SK-N-SH (cell line): ENCODE data around the gene PPP1R14C. TPM values are rescaled to one million over a fixed set of nuclear protein-coding genes. Genes with fewer than 3 reads are reported as not detected.

Source experiments
- CTCF ChIA-PET: fragments of 300-600, 350-600 bp; formaldehyde crosslinking; extraction: SDS; loops from one replicate; lab custom pipeline; 2021; lab: Yijun Ruan, JAX
- POLR2A ChIA-PET: fragments of 350-600 bp; sonication (Branson Sonifier 250); formaldehyde crosslinking; extraction: SDS; loops from one replicate; lab custom pipeline; 2020; ENCODE audit warnings: antibody characterized with exemption, inconsistent platforms; lab: Yijun Ruan, JAX
- DNase-seq: peaks from one replicate; pipeline ENCODE4 v3.0.0; 2012
- H2AFZ ChIP-seq: fragments of 200-600 bp; sonication (generic); 2 replicates; pipeline ENCODE4 v1.8.1; 2016; ENCODE audit warnings: antibody characterized with exemption, mild to moderate bottlenecking, low read depth
- H3F3A ChIP-seq: fragments of 200-600 bp; sonication (generic); replicated peaks from 2 replicates; pipeline ENCODE3; 2016; ENCODE audit warnings: antibody characterized with exemption, mild to moderate bottlenecking; ENCODE audit not compliant: insufficient read depth
- H3K27ac ChIP-seq, 2 experiments: fragments of 200-500 bp in 1 of 2; fragments of 200-600 bp in 1 of 2; sonication (Bioruptor generic) in 1 of 2; sonication (generic), shearing (Covaris generic) in 1 of 2; 2 replicates each; pipeline versions ENCODE4 v1.5.1 to v1.6.1; 2014 to 2016; ENCODE audit warnings: low read depth in 2 of 2, inconsistent platforms in 1 of 2, low read length in 1 of 2, mild to moderate bottlenecking in 1 of 2, mixed read lengths in 1 of 2
- H3K27me3 ChIP-seq: fragments of 200-600 bp; sonication (generic), shearing (Covaris generic); 2 replicates; pipeline ENCODE4 v1.6.1; 2016; ENCODE audit warnings: mixed run types; ENCODE audit not compliant: insufficient read depth
- H3K36me3 ChIP-seq, 2 experiments: fragments of 200-500 bp in 1 of 2; fragments of 200-600 bp in 1 of 2; sonication (Bioruptor generic) in 1 of 2; sonication (generic) in 1 of 2; replicated peaks in 1 of 2; 2 replicates each; pipeline versions ENCODE3 to v1.5.1; 2014 to 2016; ENCODE audit warnings: low read length in 1 of 2, mild to moderate bottlenecking in 1 of 2; ENCODE audit not compliant: insufficient read depth in 2 of 2, control insufficient read depth in 1 of 2
- H3K4me1 ChIP-seq, 2 experiments: fragments of 200-500 bp in 1 of 2; fragments of 200-600 bp in 1 of 2; sonication (Bioruptor generic) in 1 of 2; sonication (generic), shearing (Covaris generic) in 1 of 2; 2 replicates each; pipeline versions ENCODE4 v1.5.1 to v1.6.1; 2014 to 2016; ENCODE audit warnings: low read depth in 1 of 2, low read length in 1 of 2, mixed run types in 1 of 2; ENCODE audit not compliant: insufficient read depth in 2 of 2, control insufficient read depth in 1 of 2
- H3K4me2 ChIP-seq: fragments of 200-600 bp; sonication (generic), shearing (Covaris generic); 2 replicates; pipeline ENCODE4 v1.6.1; 2017; ENCODE audit warnings: mixed run types
- H3K4me3 ChIP-seq, 2 experiments: fragments of 200-500 bp in 1 of 2; fragments of 200-600 bp in 1 of 2; sonication (Bioruptor generic) in 1 of 2; sonication (generic), shearing (Covaris generic) in 1 of 2; 2 replicates each; pipeline versions ENCODE4 v1.5.1 to v1.8.1; 2014 to 2016; ENCODE audit warnings: low read depth in 2 of 2, inconsistent platforms in 1 of 2, low read length in 1 of 2, mild to moderate bottlenecking in 1 of 2, mixed read lengths in 1 of 2, moderate library complexity in 1 of 2
- H3K79me2 ChIP-seq: fragments of 200-600 bp; sonication (generic); 2 replicates; pipeline ENCODE4 v1.8.1; 2017; ENCODE audit warnings: mild to moderate bottlenecking; ENCODE audit not compliant: insufficient read depth
- H3K9ac ChIP-seq: fragments of 200-600 bp; sonication (generic); 2 replicates; pipeline ENCODE4 v1.6.1; 2017; ENCODE audit warnings: mixed run types
- H3K9me2 ChIP-seq: fragments of 200-600 bp; sonication (generic); 2 replicates; pipeline ENCODE4 v1.6.1; 2017; ENCODE audit warnings: mixed run types
- H3K9me3 ChIP-seq: fragments of 200-600 bp; sonication (generic); 2 replicates; pipeline ENCODE4 v1.6.1; 2017; ENCODE audit warnings: mixed run types, mild to moderate bottlenecking, moderate library complexity
- H4K20me1 ChIP-seq: fragments of 200-600 bp; sonication (generic); 2 replicates; pipeline ENCODE4 v1.6.1; 2017; ENCODE audit warnings: mild to moderate bottlenecking, mixed run types; ENCODE audit not compliant: insufficient read depth
- CHD2 ChIP-seq: fragments of 150-350 bp; IDR thresholded peaks from 2 replicates; pipeline ENCODE4 v1.6.1; 2018; ENCODE audit warnings: low read length; ENCODE audit not compliant: partially characterized antibody
- CTCF ChIP-seq: fragments of 200-600 bp; sonication (generic); IDR thresholded peaks from 2 replicates; pipeline ENCODE4 v1.6.1; 2017; ENCODE audit warnings: antibody characterized with exemption, mild to moderate bottlenecking, moderate library complexity
- EZH2phosphoT487 ChIP-seq: fragments of 200-600 bp; sonication (generic); IDR thresholded peaks from 2 replicates; pipeline ENCODE4 v1.6.1; 2017; ENCODE audit warnings: low read depth, mixed run types, mild to moderate bottlenecking, antibody characterized with exemption, moderate library complexity, borderline replicate concordance
- FOXJ3 ChIP-seq: sonication (generic); formaldehyde crosslinking; IDR thresholded peaks from 2 replicates; pipeline ENCODE4 v1.5.1; 2020; ENCODE audit warnings: mild to moderate bottlenecking, missing genetic modification reagents
- FOXM1 ChIP-seq: IDR thresholded peaks from 2 replicates; pipeline ENCODE4 v1.4.0; 2012; ENCODE audit warnings: low read depth, mild to moderate bottlenecking
- GABPA ChIP-seq: IDR thresholded peaks from 2 replicates; pipeline ENCODE4 v1.4.0; 2012; ENCODE audit warnings: low read depth, mild to moderate bottlenecking
- GATA2 ChIP-seq: sonication (generic); formaldehyde crosslinking; IDR thresholded peaks from 2 replicates; pipeline ENCODE4 v1.5.0; 2020; ENCODE audit warnings: mild to moderate bottlenecking, missing genetic modification reagents
- IRF3 ChIP-seq: fragments of 150-350 bp; IDR thresholded peaks from 2 replicates; pipeline ENCODE4 v1.6.1; 2016; ENCODE audit warnings: mild to moderate bottlenecking, low read depth, low read length
- MAX ChIP-seq: IDR thresholded peaks from 2 replicates; pipeline ENCODE4 v1.4.0; 2012; ENCODE audit warnings: low read depth
- NFIC ChIP-seq: IDR thresholded peaks from 2 replicates; pipeline ENCODE4 v1.4.0; 2012; ENCODE audit warnings: borderline replicate concordance
- RFX5 ChIP-seq: IDR thresholded peaks from 2 replicates; pipeline ENCODE4 v1.6.1; 2012; ENCODE audit warnings: mild to moderate bottlenecking, improper control_type of control experiment, low read length
- RXRA ChIP-seq: IDR thresholded peaks from 2 replicates; pipeline ENCODE4 v1.4.0; 2012; ENCODE audit warnings: low read depth, mild to moderate bottlenecking, borderline replicate concordance
- TAF1 ChIP-seq: IDR thresholded peaks from 2 replicates; pipeline ENCODE4 v1.6.1; 2012; ENCODE audit warnings: low read depth, mild to moderate bottlenecking, low read length, moderate library complexity, borderline replicate concordance
- USF2 ChIP-seq: fragments of 150-350 bp; IDR thresholded peaks from 2 replicates; pipeline ENCODE4 v1.6.1; 2017; ENCODE audit warnings: antibody characterized with exemption, low read length, low read depth, borderline replicate concordance
- ZBTB33 ChIP-seq: IDR thresholded peaks from 2 replicates; pipeline ENCODE4 v1.4.0; 2012; ENCODE audit warnings: low read depth, borderline replicate concordance
- WGBS: methylation state at CpG from one replicate; pipeline ENCODE4 v1.1.6; 2017; ENCODE audit warnings: low lambda C conversion rate; 5-methylcytosine and 5-hydroxymethylcytosine counted together
- polyA plus RNA-seq, 3 experiments: library from polyadenylated mRNA; depleted of rRNA; stranded (reverse); fragments of >200 nt; gene quantifications; 2 replicates each; pipeline ENCODE4 v1.2.3, GENCODE V29; 2012

The PPP1R14C gene
- polyA plus RNA-seq, 1 of the 3 experiments (the other 2 are of a cell fraction): not detected

- Histone ChIP-seq H3K79me2 (no peaks in the 10 kb centered on the region), H3K36me3 (no peaks in the 10 kb centered on the region)
- POLR2A ChIA-PET: no interaction called here
- no peak for DNase-seq
- TF ChIP-seq RXRA: no peak
- no peak for TF ChIP-seq CHD2
- no peak for TF ChIP-seq IRF3
- TF ChIP-seq GABPA: no peak
- TF ChIP-seq CTCF: no peak
- TF ChIP-seq EZH2phosphoT487: no peak
- no peak for TF ChIP-seq FOXM1
- no peak for TF ChIP-seq GATA2 (CRISPR knock-in tag)
- no peak for TF ChIP-seq MAX
- TF ChIP-seq ZBTB33: no peak
- no peak for TF ChIP-seq FOXJ3 (CRISPR knock-in tag)
- TF ChIP-seq RFX5: no peak
- TF ChIP-seq USF2: no peak
- no peak for TF ChIP-seq NFIC
- TF ChIP-seq TAF1: no peak
- TF ChIP-seq, all 33 proteins: peak for 0
- H3K27me3 ChIP-seq: peaks cover 5% of the 10 kb centered on the region; the same call in 1 of the 2 replicates
- no peak overlapping the region for H3K4me2 ChIP-seq
- no peaks in the 10 kb centered on the region for H3K9me3 ChIP-seq
- CTCF ChIA-PET: no interaction called here
- no peaks in the 10 kb centered on the region; a peak in 1 of 4 replicates for H3K4me1 ChIP-seq
- WGBS: 5% methylated on average over 2 of the region's 2 CpGs
- no peaks in the 10 kb centered on the region for H4K20me1 ChIP-seq
- H3K27ac ChIP-seq: no peak overlapping the region
- no peak overlapping the region for H3K9ac ChIP-seq
- H2AFZ ChIP-seq: no peak overlapping the region
- no peak overlapping the region for H3K4me3 ChIP-seq
- H3F3A ChIP-seq: no peaks in the 10 kb centered on the region
- H3K9me2 ChIP-seq: no peaks in the 10 kb centered on the region
Measured at GRCh38 chr6:150296890-150297289, 154.0 kb downstream of the PPP1R14C start.
